Activated CD4-positive, alpha-beta T cell treated with anti-CD3 and anti-CD28 coated beads, Interleukin-2, amount 50 U/mL, for 16 hours (primary cell): ENCODE results near the gene TNNC1.

ENCODE experiments used
- DNase-seq: peaks from one replicate; pipeline ENCODE4 v3.0.0-alpha.2; 2020

TNNC1 gene

DNA sequence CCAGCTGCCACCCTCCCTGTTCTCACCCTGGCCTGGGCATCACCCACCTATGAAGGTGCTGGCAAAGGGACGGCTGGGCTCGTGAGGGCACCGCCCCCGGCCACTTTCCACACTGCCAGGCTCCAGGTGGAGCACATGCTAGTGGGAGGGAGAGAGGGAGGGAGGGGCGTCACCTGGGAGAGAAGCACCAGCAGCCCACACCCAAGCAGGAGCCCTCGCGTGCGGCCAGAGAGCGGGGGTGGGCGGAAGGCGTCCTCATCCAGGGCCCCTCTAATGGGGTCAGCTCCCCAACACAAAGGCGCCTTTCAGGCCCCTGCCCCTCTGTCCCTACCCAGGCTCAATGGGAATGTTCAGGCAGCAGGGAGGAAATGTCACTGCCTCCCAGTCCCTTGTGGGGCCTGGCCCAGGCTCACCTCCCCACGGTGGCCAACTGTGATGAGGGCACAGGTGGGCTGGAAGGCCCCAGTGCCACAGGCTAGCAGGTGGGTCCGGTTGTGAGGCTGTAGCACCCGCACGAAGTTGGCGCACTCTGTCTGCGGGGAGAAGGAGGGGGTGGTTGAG, 12.0 kb downstream of the TNNC1 start:
- DNase-seq: no peak

DNA sequence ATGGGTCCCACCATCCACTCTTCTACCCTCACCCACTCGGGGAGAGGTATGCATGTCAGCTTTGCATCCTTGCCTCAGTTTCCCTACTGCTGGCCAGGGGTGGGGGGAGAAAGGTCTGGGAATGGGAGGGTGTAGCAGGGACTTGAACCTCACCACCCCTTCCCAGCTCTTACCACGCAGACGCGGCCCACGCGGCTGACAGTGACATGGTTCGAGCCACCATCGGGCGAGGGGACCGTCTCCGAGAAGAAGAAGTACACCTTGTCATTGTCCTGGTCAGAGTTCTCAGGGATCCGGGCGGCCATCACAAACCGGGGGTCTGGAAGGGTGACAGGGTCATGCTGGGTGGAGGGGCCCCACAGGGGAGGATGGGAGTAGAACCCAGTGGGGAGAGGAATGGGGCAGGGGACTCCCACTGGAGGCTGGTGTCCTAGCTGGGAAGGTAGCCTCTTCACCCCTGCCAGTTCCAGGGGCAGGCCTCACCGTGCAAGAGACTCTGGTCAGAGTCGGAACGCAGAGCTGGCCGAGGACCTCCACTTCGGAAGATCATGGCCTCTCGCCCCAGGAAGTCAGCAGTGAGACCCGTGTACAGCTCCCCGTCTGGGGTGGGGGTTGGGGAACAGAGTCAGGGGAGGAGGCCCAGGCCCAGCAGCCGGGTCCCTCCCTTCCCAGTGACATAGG, 12.6 kb downstream of the TNNC1 start:
- no peak for DNase-seq

DNA sequence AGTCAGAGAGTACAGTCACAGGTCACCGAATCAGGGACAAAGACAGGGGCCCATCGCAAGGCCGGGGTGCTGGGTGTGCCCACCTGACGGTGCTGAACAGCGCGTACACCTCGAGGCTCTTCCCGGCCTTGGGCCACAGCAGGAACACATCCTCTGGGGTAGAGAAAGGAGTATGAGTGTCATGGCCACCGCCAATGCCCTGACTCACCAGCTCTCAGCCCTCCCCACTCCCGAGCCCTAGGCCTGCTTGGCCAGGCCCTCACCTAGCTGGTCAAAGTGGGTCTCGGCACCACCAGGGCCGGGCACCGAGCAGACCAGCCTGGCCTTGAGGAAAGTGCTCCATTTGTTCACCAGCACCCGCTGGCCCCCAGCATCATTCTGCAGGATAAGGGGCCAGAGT, 13.2 kb downstream of the TNNC1 start:
- DNase-seq: no peak

DNA sequence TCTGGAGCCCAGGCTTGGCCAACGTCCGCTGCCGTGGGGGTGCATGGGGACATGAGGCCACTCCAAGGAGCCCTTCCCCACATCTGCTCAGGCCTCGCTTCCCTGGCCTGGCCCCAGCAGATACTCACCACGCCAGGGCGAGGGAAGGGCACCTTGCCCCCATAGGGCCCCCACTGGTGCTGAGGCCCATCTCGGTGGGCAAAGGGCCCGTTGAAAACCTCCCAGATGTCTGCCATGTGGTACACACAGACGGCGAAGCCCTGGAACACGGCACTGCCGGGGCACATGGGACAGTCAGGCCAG, 13.6 kb downstream of the TNNC1 start:
- DNase-seq: no peak

DNA sequence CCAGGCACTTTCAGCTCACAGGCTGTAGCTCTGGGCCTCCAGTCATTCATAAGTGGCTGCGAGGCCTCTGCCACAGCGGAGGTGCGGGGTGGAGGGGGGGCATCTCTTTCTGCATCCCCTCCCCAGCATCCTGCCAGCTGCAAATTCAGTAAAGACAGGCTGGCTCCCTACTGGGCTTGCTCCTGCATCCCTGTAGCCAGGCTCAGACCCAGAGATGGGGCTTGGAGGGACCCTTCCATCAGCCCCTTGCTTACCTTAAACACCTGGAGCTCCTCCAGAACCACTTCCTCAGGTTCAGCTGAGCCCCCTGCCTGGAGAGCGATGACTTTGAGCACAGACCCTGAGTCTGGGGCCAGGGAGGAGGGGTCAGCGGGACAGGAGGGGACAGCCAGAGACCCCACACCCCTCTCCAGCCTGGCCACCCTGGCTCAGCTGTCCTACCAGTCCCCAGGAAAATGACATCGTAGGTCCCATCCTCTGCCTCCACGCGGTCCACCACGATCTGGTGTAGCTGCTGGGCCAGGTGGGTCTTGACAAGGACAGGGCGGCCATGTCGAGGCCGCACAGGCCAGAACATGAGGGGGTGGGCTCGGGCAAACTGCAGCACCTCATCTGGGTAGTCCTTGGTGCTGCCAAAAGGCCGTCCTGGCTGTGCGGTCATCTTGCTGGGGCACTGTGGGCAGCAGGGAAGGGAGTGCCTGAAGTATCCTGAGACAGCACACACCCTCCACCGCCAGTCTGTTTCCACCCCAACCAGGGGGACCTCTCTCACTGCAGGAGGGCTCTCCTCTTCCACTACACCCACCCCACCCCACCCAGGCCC, 14.2 kb downstream of the TNNC1 start:
- no peak for DNase-seq

DNA sequence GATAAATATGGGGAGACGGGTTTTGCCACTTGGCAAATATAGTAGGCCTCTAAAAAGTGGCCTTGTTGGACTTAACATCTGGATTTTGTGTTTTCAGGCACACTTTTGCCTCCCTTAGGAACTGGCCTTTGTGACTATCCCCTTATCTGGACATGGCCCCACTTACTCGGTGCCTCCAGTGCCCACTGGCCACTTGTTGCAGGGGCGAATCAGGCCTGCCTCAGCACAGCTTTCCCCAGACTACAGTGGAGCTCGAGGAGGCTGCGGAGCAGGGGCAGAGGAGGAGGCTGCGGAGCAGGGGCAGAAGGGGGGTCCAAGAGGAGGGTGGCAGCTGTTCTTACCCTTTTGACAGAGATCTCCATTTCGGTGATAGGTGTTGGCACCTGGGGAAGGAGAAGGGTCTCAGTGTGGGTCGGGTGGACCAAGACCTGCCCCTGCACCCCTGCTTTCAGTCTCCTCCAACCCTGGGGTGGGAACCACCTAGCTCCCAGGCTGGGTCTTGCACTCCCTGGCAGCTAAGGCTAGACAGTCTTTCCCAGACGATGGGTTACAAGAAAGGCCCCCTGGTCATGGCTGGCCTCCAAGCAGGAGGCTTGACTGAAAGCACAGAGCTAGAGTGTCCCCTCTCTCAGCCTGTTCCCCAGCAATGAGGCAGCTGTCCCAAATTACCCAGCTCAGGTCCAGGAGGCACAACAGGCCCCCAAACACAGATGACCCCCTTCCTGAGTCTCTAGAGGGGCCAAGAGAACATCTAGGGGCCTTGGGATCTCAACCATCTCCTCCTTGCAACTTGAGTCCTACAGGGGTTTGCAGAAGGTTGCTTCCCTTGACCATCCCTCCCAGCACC, 15.0 kb downstream of the TNNC1 start:
- DNase-seq: no peak

DNA sequence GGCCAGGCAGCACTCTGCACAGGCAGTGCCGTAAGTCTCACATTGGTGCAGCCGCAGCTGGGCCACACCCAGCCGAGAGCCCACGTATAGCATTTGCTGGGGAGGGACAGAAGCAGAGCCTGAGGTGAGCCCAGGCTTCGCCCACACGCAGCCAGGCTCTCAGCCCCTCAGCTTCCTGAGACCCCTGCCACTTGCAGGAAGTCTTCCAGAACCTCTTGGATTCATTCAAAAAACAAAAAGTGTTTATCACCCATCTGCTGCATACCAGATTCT, 15.8 kb downstream of the TNNC1 start:
- DNase-seq: no peak

DNA sequence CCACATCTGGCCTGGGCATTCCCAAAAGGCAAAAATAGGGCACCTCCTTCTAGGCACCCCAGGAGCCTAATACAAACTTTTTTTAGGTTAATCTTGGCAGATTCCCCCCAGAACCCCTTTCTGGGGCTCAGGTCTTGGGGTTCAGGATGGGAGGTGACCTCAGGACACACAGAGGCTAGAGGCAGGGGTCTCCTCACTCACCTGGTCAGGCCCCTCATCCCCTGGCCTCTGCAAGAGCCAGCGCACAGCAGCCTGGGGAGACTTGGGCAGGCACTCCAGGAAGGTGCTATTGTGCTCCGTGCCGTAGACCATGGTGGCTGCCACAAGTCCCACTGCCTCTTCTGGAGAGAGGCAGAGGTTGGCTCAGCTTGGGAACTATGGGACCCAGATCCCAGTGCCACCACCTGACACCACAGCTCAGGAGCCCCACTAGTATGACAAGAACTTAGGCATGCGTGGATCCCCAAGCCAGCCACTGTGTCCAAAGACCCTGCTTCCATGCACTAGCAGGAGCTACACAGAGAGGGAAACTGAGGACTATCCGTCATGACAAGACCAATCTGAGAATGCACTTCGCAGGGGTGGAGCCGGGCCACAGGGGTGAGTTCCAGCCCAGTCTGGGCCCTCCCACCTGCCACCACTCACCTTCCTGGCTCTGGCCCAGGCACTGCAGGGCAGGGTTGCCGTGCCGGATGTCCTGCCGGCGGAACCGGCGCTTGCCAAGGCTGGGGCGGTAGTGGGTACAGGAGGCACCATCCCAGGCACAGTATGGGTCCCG, 16.3 kb downstream of the TNNC1 start:
- DNase-seq: no peak

DNA sequence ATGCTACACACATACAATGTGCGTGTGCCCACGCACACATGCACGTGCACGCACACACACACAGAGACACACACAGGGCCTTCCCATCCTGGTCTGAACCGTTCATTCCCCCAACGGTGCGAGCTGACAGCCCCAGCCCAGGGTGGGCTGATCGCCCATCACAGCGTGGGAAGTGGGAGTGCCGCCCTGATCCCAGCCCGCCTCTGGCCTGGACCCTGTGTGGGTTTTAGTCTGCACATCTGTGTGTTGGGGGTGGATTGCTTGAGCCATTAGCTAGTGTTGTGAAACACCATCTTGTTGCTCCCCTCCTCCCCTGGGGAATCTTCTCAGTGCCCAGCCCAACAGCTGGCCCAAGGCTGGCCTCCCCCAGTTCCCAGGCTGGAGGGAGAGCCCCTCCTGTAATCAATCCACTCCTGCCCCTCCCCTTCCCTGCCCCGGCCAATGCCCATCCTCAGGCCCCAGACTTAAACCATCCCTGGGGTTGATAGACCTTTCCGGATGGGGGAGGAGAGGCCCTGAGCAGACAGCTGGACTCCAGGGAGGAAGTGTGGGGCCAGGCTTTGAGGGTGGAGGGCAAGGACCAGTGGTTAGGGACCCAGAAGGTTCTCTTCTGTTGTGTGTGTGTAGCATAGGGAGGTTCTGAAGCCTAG, 17.2 kb downstream of the TNNC1 start:
- DNase-seq: no peak

DNA sequence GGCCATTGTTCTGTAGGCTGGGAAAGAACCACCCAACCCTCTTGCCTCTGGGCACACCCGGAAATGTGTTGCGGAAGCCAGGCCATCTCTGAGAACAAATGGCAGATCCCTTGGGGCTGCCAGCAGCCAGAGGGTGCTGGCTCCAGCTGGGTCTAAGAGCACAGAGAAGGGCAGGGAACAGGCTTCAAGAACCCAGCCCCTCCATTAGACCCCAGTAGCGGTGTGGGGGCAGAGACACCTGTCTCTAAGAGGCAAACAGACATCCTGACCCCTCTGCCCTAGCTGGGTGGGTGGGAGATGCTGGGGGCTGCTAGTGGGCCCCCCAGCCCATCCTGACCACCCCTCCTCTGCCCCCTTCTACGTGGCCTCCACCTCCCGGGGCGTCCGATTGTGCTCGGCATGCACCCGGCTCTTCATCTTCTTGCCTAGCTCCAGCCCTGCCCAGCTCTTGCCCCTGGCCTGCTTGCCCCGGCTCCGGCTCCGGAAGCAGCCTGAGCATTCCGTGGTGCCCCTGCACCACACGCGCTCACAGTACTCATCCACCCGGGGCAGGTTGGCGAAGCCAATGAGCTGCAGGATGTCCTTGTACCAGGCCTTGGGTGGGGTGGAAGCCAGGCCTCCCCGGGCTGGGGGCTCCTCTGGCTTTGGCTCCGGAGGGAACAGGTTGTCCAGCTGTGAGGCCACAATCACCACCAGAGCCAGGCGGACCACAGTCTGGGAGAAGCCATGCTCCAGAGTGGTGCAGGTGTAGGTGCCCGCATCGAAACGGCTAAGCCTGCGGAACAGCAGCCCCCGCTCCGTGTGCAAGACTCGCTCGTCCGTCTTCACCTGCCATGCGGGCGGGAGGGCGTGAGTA, 18.4 kb downstream of the TNNC1 start:
- DNase-seq: no peak

DNA sequence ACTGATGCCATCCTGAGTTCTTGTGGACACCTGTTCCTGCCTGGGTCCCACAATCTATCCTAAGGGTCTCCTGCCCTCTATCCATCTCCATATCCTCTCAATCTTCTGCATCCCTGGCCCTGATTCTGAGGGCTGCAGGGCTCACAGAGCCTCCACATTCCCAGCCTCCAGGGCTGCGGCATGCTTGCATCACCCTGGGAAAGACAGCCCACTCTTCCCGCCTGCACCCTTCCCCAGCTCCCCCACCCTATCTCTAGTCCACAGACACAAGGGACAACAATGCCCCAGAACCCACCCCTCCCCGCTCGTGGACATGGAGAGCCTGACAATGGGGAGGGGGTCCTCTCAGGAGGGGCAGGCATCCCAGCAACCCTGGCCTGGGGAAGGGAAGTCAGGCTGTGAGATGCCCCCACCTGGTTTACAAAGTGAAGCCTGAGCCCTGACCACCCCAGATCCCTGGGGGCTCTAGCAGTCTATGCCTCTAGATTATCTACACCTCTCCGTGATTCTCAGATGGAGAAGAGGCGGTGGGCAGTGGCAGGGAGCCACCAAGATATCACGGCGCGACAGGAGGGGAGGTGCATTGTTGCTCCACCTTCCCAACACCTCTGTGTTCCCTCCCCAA, 19.2 kb downstream of the TNNC1 start:
- DNase-seq: no peak

DNA sequence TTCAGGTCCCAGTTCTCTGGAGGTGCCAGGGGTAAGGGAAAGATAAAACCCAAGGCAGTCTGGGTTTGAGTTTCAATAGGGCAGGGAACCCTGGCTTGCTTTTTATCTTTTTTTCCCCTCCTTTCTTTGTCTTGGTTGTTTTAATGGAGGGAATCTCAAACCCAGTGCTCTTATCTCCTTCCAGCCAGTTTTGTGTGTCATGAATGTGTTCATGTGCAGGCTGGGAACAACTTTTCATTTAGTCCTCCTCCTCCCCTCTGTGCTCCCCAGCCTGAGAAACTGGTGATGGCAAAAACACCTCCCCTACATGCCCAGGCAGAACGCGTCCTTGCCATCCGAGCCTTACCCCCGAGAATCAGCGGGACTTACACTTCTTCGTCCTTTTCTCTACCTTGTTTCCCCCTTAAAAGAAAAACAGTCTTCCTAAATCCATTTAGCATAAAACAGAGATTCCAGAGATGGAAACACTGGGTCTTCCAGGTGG, 19.8 kb downstream of the TNNC1 start:
- DNase-seq: no peak

DNA sequence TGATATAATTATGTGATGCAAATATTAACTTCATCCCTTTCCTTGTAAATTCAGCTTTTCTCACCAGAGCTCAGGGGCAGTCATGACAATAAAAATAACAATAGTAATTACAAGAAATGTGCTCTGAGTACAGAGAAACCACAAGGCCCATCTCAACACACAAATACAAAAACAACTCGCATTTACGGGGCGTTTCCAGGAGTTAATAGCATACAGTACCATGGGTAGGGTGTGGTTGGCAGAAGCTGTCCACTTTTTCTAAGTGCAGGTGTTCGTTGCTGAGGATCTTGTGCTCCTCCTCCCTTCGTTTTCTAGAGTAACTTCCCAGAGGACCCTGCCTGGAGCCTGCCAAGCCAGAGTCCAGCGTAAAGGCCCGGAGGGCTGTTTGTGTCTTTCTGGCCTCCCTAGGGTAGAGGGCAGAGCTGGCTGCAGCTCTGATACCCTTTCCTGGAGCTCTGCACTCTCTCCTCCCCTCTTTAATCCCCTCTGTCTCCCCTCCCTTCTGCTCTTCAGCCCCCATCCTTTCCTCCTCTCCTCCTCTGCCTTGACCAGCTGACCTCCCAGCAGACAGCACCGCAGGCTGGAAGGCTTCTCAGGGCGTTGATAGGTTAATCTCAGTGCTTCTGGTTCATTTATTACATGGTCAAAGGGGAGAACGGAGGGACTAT, 20.4 kb downstream of the TNNC1 start:
- peak; percentile 22 for DNase-seq

DNA sequence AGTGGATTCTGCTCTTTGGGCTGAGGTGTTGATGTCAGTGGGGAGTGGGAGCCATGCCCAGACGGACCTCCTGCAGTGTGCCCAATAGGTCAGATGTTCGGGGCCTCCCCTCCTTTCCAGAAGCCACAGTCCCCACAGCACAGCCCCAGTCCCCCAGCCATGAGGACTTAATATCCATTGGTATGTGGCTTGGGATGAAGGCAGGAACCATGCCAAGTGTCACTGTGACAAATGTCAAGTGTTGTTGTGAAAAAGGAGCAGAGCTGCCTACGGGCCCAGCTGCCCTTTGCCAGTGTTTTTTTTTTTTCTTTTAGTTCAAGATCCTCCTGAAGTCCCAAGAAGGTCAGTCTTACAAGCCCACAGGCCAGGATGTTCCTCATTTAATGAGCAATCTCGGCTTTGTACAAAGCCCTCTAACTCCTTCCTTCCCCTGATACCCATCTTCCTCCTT, 21.1 kb downstream of the TNNC1 start:
- DNase-seq: no peak

DNA sequence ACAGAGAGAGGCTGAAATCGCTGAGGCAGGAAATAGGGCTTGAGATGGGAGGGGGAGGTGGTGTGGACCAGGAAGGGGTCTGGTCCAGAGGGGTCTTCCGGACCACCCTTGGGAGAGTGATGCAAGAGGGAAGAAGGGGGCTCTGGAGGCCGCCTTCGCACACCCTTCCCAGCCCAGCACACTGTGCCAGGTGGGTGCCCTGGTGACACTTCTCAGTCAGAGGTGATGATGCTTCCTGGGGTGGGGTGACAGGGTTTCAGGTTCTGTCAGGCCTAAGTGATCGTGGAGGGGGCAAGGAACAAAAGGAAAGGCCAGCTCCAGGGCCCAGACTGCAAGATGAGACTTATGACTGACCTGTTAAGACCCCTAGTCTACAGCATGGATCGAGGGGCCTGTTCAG, 21.6 kb downstream of the TNNC1 start:
- no peak for DNase-seq

DNA sequence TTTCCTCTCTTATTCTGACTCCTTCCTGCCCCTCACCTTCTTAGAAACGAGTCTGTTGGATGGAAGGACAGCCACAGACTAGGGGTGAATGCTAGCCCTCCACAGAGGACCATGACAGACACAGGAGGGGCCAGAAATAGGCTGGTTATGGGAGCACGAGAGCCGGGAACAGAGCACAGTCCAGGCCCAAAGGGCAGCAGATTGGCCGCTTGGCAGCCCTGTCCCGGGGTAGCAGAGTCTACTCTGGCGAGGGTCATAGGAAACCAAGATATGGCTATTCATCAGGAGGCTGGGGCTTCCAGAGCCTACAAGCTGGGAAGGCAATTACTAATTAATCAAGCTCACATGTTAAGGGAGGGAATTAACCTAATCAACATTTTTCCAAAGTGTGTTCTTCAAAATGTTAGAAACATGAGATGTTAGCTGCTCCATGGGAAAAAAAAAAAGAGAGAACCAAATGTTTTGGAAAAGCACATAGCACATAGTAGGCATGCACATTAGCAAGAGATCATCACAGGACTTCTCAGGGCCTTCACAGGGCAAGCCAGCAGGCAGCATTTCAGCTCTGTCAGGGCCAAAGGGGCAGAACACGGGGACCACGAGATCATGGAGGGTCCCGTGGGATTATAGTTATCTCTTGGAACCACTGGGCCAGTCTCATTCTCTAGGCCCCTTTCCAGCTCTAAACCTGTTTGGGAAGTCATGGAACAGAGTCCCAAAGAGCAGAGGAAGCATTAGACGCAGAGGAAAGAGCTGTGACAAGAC, 22.2 kb downstream of the TNNC1 start:
- DNase-seq: no peak

DNA sequence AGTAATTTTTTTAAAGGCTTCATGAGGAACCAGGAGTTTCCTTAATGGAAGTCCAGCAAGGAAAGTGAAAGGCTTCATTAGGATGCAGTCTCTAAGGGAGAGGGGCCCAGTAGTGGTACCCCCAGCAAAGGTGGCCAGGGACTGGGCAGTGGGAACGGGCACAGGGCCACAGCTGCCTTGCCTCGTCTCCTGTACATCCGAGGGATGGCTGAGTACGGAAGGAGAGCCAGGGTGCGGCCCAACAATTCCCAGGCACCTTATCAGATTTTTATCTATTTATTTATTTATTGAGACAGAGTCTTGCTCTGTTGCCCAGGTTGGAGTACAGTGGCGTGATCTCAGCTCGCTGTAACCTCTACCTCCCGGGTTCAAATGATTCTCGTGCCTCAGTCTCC, 23.4 kb downstream of the TNNC1 start:
- no peak for DNase-seq

DNA sequence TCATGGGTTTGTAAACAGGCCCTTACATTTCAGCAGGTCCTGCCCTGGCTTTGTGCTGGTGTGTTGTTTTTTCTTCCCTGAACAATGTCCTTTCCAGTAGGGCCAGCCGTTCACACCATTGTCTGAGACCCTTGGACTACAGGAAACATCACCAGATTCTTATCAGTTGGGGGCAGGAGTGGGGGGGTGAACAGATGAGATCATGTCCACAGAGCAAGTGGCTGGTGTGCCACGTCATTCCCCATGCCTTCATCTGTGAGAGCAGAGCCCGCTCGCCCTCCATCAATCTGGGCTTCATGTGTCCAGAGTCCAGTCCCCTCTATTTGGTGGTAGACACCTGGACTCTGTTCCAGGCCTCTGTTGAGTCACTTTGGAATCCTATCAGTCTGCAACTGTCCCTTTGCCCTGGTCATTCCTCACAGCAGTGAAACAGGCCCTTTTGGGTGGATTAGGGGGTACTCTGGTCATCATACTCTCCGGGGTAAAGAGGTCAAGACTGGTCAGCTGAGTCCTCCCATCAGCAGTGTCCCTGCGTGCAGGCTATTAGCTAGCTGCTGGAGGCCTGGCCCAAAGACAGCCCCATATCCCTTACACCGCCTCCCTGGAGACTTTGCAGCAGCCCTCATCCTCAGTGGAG, 23.9 kb downstream of the TNNC1 start:
- DNase-seq: no peak

DNA sequence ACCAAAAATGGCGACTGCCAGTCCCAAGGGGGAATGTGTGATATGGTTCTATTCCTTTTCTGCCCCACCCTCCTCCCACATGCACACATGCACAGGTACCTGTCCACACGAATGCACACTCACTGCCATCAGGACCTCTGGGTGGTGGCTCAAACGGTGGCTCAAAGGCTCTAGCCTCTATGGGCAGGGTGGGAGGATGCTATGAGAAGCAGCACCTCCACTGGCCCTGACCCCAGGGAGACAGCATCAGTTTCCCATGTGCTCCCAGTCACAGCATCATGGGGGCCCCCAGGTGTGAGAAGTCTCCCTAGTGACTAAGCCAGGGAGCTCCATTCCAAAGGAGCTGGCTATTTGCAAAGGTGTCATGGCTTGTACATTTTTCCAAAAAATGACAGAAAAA, 24.8 kb downstream of the TNNC1 start:
- no peak for DNase-seq
